Mesodermal cell (in vitro differentiated cells): ENCODE data around the gene CMIP. TPM values are rescaled to one million over a fixed set of nuclear protein-coding genes. Genes with fewer than 3 reads are reported as not detected.
"Not testable (repeated sequence)": the region's sequence is repeated elsewhere in the genome, so short reads cannot be mapped to it uniquely, and the experiment has no call there.

Experiments
- H3K27ac ChIP-seq: 2 replicates; pipeline ENCODE4 v1.7.0; 2013; ENCODE audit warnings: mild to moderate bottlenecking, low read depth, low read length, moderate library complexity; ENCODE audit not compliant: severe bottlenecking
- H3K36me3 ChIP-seq: 2 replicates; pipeline ENCODE4 v1.7.1; 2013; ENCODE audit warnings: mild to moderate bottlenecking, low read length, moderate library complexity; ENCODE audit not compliant: control insufficient read depth, insufficient read depth
- H3K4me1 ChIP-seq: one replicate; pipeline ENCODE4 v1.7.1; 2013; ENCODE audit warnings: mild to moderate bottlenecking, low read length; ENCODE audit not compliant: insufficient read depth, control insufficient read depth, poor library complexity, severe bottlenecking
- H3K4me3 ChIP-seq: 2 replicates; pipeline ENCODE4 v1.7.0; 2013; ENCODE audit warnings: low read length, control low read depth, mild to moderate bottlenecking; ENCODE audit not compliant: insufficient read depth, poor library complexity, severe bottlenecking; ENCODE audit errors: extremely low read depth
- H3K9me3 ChIP-seq: 2 replicates; pipeline ENCODE4 v1.7.1; 2013; ENCODE audit warnings: mild to moderate bottlenecking, low read length, moderate library complexity; ENCODE audit not compliant: control insufficient read depth
- WGBS, 2 experiments: methylation state at CpG; one replicate each; pipeline ENCODE4 v1.1.5; 2013; ENCODE audit warnings: missing lambda C conversion rate in 2 of 2; ENCODE audit not compliant: insufficient coverage in 2 of 2; 5-methylcytosine and 5-hydroxymethylcytosine counted together
- polyA plus RNA-seq, 2 experiments: library from polyadenylated mRNA; stranded (reverse); fragments of 50-300 nt; gene quantifications; one replicate each; pipeline ENCODE4 v1.2.3, GENCODE V29; 2013

The CMIP gene
- 43.4 TPM for polyA plus RNA-seq (2013, experiment 1 of 2)
- polyA plus RNA-seq (2013, experiment 2 of 2): 38.5 TPM

- H3K4me3 ChIP-seq: peak within 1 kb of the TSS; percentile 86
- H3K4me1 ChIP-seq: peaks cover 18% of the 10 kb centered on the region
- peaks cover 5% of the 10 kb centered on the region for H3K36me3 ChIP-seq
- no peaks in the 10 kb centered on the region for H3K9me3 ChIP-seq
- H3K27ac ChIP-seq: peak within 1 kb of the TSS; percentile 53
- 0% methylated on average over 24 to 30 of the region's 114 CpGs for WGBS, 2 experiments
These were observed at the start of gene CMIP for GRCh38 chr16:81444448-81445121. TSS of gene CMIP (plus strand) at chr16:81444808.

GRCh38 chr16:81394966-81395655 lies 49.5 kb upstream of the CMIP start:
- Histone ChIP-seq H3K36me3 (peaks cover 12% of the 10 kb centered on the region), H3K9me3 (peaks cover 9% of the 10 kb centered on the region), H3K27ac (no peak overlapping the region), H3K4me1 (no peaks in the 10 kb centered on the region), H3K4me3 (no peak overlapping the region)
- 91 to 100% methylated on average over 4 to 10 of the region's 13 CpGs for WGBS, 2 experiments

GRCh38 chr16:81397058-81397878 lies 47.3 kb upstream of the CMIP start:
- Histone ChIP-seq H3K4me1 (peaks cover 5% of the 10 kb centered on the region), H3K9me3 (peaks cover 10% of the 10 kb centered on the region), H3K36me3 (peaks cover 4% of the 10 kb centered on the region), H3K27ac (no peak overlapping the region), H3K4me3 (no peak overlapping the region)
- 91 to 92% methylated on average over 18 to 20 of the region's 21 CpGs for whole genome bisulfite sequencing, 2 experiments

GRCh38 chr16:81397879-81398520 lies 46.6 kb upstream of the CMIP start:
- Histone ChIP-seq H3K36me3 (peaks cover 4% of the 10 kb centered on the region), H3K4me1 (peaks cover 5% of the 10 kb centered on the region), H3K9me3 (peaks cover 10% of the 10 kb centered on the region), H3K4me3 (no peak overlapping the region), H3K27ac (no peak overlapping the region)
- 94 to 95% methylated on average over 5 to 10 of the region's 14 CpGs for WGBS, 2 experiments

- H3K27ac ChIP-seq: no peak overlapping the region
- H3K4me3 ChIP-seq: no peak overlapping the region
- H3K4me1 ChIP-seq: peaks cover 16% of the 10 kb centered on the region
- H3K36me3 ChIP-seq: no peaks in the 10 kb centered on the region
- no CpG with 5 or more reads among the region's 1 CpG for WGBS, 2 experiments
- H3K9me3 ChIP-seq: peaks cover 10% of the 10 kb centered on the region
These were observed 44.7 kb upstream of the CMIP start for GRCh38 chr16:81399909-81400308.

GRCh38 chr16:81401035-81401950 lies 43.3 kb upstream of the CMIP start:
- 87 to 92% methylated on average over 15 of the region's 19 CpGs for WGBS, 2 experiments
- H3K36me3 ChIP-seq: no peaks in the 10 kb centered on the region
- H3K4me3 ChIP-seq: no peak overlapping the region
- peaks cover 20% of the 10 kb centered on the region for H3K4me1 ChIP-seq
- no peak overlapping the region for H3K27ac ChIP-seq
- H3K9me3 ChIP-seq: peaks cover 10% of the 10 kb centered on the region

- Histone ChIP-seq H3K36me3 (no peaks in the 10 kb centered on the region), H3K9me3 (peaks cover 10% of the 10 kb centered on the region), H3K4me3 (no peak overlapping the region), H3K4me1 (peaks cover 24% of the 10 kb centered on the region), H3K27ac (no peak overlapping the region)
- WGBS, 2 experiments: 3 to 5% methylated on average over 4 of the region's 5 CpGs
These were observed 41.4 kb upstream of the CMIP start for GRCh38 chr16:81403208-81403600.

GRCh38 chr16:81403601-81404391 lies 40.8 kb upstream of the CMIP start:
- peaks cover 10% of the 10 kb centered on the region for H3K9me3 ChIP-seq
- H3K27ac ChIP-seq: no peak overlapping the region
- WGBS, 2 experiments: 35 to 44% methylated on average over 28 to 33 of the region's 37 CpGs
- peaks cover 24% of the 10 kb centered on the region for H3K4me1 ChIP-seq
- no peaks in the 10 kb centered on the region for H3K36me3 ChIP-seq
- H3K4me3 ChIP-seq: no peak overlapping the region

- peak overlapping the region; percentile 83 for H3K27ac ChIP-seq
- WGBS, 2 experiments: 100% methylated on average over 2 of the region's 2 CpGs; no CpG with 5 or more reads in 1 of the 2 experiments
- H3K4me3 ChIP-seq, H3K36me3 ChIP-seq, H3K9me3 ChIP-seq: not testable (repeated sequence)
- peaks cover 24% of the 10 kb centered on the region for H3K4me1 ChIP-seq
These were observed 39.6 kb upstream of the CMIP start for GRCh38 chr16:81405002-81405401.
